K562 (cell line): ENCODE results near the gene SRGAP3.

Experiments used
- DPF2 ChIP-seq: fragments of 450-650 bp; IDR thresholded peaks from 2 replicates; pipeline ENCODE4 v1.6.1; 2016
- GTF2F1 ChIP-seq: IDR thresholded peaks from 2 replicates; pipeline ENCODE4 v1.6.1; 2011; ENCODE audit warnings: low read depth, low read length, improper control_type of control experiment
- JUNB ChIP-seq: fragments of 450-650 bp; formaldehyde crosslinking; conservative IDR thresholded peaks from 2 replicates; pipeline ENCODE4 v1.4.0; 2020; ENCODE audit warnings: mild to moderate bottlenecking
- KLF6 ChIP-seq: fragments of 250-450 bp; sonication (Bioruptor Pico); IDR thresholded peaks from 2 replicates; pipeline ENCODE4 v1.4.0; 2020; ENCODE audit warnings: mild to moderate bottlenecking, moderate library complexity, borderline replicate concordance
- LCOR ChIP-seq: sonication (generic); formaldehyde crosslinking; IDR thresholded peaks from 2 replicates; pipeline ENCODE4 v1.8.0; 2022; ENCODE audit warnings: mild to moderate bottlenecking, missing genetic modification reagents
- MIER1 ChIP-seq: fragments of 450-650 bp; IDR thresholded peaks from 2 replicates; pipeline ENCODE4 v1.6.1; 2016; ENCODE audit warnings: antibody characterized with exemption, mild to moderate bottlenecking, low read depth
- NFYB ChIP-seq: IDR thresholded peaks from 2 replicates; pipeline ENCODE4 v1.6.1; 2011; ENCODE audit warnings: mild to moderate bottlenecking, moderate library complexity; ENCODE audit not compliant: insufficient read length; ENCODE audit errors: extremely low read depth
- SRF ChIP-seq, 2 experiments: fragments of 250-450, 450-650 bp in 1 of 2; sonication (Bioruptor Pico) in 1 of 2; sonication (generic) in 1 of 2; formaldehyde crosslinking; IDR thresholded peaks; 2 replicates each; pipeline versions ENCODE4 v1.5.0 to v1.5.1; 2020 to 2022; ENCODE audit warnings: mild to moderate bottlenecking in 1 of 2, missing genetic modification reagents in 1 of 2
- ZFP30 ChIP-seq: fragments of 250-450 bp; sonication (Bioruptor Pico); IDR thresholded peaks from 2 replicates; pipeline ENCODE4 v1.8.0; 2022; ENCODE audit warnings: moderate library complexity, mild to moderate bottlenecking, inconsistent platforms, borderline replicate concordance
- TF ChIP-seq, protein P1 (sequence below): sonication (generic); formaldehyde crosslinking; IDR thresholded peaks from 2 replicates; pipeline ENCODE4 v1.8.0; 2022; ENCODE audit warnings: missing genetic modification reagents, mild to moderate bottlenecking, moderate library complexity, borderline replicate concordance

DNA sequence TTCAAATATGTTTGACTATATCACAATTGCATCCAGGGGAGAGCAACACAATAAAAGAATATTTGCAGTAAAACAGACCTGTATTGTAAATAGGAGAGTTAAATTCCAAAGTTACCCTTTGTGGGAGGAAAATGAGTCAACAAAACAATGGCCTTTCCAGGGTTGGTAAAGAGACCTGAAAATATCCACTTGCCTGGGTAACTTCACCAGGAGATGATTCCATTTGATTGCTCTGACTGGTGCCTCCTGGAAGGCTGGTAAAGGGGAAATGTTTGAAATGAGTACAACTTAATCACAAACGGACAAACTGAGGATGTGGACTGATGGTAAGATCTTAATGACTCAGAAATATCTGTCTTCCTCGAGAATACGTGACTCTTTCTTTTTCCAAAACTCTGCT lies 43.6 kb upstream of the SRGAP3 start:
- TF ChIP-seq, protein P1, sequence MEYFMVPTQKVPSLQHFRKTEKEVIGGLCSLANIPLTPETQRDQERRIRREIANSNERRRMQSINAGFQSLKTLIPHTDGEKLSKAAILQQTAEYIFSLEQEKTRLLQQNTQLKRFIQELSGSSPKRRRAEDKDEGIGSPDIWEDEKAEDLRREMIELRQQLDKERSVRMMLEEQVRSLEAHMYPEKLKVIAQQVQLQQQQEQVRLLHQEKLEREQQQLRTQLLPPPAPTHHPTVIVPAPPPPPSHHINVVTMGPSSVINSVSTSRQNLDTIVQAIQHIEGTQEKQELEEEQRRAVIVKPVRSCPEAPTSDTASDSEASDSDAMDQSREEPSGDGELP (CRISPR knock-in tag), result no peak
- TF ChIP-seq KLF6 (CRISPR knock-in tag) (no peak), DPF2 (no peak), MIER1 (no peak), LCOR (CRISPR knock-in tag) (no peak), GTF2F1 (no peak), NFYB (no peak), ZFP30 (CRISPR knock-in tag) (no peak), SRF (CRISPR knock-in tag; IDR thresholded peaks at IDR 0.05) (no peak), JUNB (CRISPR knock-in tag) (no peak)
